ENCODE data around the gene NDUFA13.

NDUFA13 gene

GRCh38 chr19:19571071-19571786 is 55.2 kb downstream of the NDUFA13 start:
- Histone ChIP-seq H3K27me3 (replicated peaks; ENCODE audit: control insufficient read depth, insufficient read depth, low read length) (no peaks in the 10 kb centered on the region), H3K9me3 (ENCODE audit: control insufficient read depth, low read length) (no peaks in the 10 kb centered on the region), H3K4me1 (ENCODE audit: control insufficient read depth, insufficient read depth, low read length) (peaks cover 7% of the 10 kb centered on the region), H3K36me3 (ENCODE audit: control insufficient read depth, insufficient read depth, low read length, severe bottlenecking) (no peaks in the 10 kb centered on the region), H3K9ac (ENCODE audit: low read length) (no peak overlapping the region), H3K4me3 (ENCODE audit: low read length) (no peak overlapping the region)
- DNase-seq (ENCODE audit: low read depth), result no peak

GRCh38 chr19:19575411-19575810 is 59.4 kb downstream of the NDUFA13 start:
- no peaks in the 10 kb centered on the region for H3K36me3 ChIP-seq (ENCODE audit: control insufficient read depth, insufficient read depth, low read length, severe bottlenecking)
- no peak overlapping the region for H3K9ac ChIP-seq (ENCODE audit: low read length)
- H3K9me3 ChIP-seq (ENCODE audit: control insufficient read depth, low read length), result no peaks in the 10 kb centered on the region
- no peaks in the 10 kb centered on the region for H3K27me3 ChIP-seq (replicated peaks; ENCODE audit: control insufficient read depth, insufficient read depth, low read length)
- H3K4me3 ChIP-seq (ENCODE audit: low read length), result no peak overlapping the region
- DNase-seq (ENCODE audit: low read depth), result no peak
- no peaks in the 10 kb centered on the region for H3K4me1 ChIP-seq (ENCODE audit: control insufficient read depth, insufficient read depth, low read length)
